Loucy (cell line): ENCODE measurements around the gene SAXO1.
"Not testable (repeated sequence)": the region's sequence is repeated elsewhere in the genome, so short reads cannot be mapped to it uniquely, and the experiment has no call there.

ENCODE experiments used
- H2AFZ ChIP-seq: fragments of 200-600 bp; sonication (generic); 2 replicates; pipeline ENCODE4 v1.6.0; 2016; ENCODE audit warnings: antibody characterized with exemption, mild to moderate bottlenecking, low read length, moderate library complexity
- H3F3A ChIP-seq: fragments of 200-600 bp; 2 replicates; pipeline ENCODE4 v1.6.0; 2016; ENCODE audit warnings: antibody characterized with exemption, low read depth, mild to moderate bottlenecking
- H3K27me3 ChIP-seq: fragments of 200-600 bp; sonication (generic); 2 replicates; pipeline ENCODE4 v1.6.1; 2014; ENCODE audit warnings: low read length, mild to moderate bottlenecking; ENCODE audit not compliant: insufficient read depth, poor library complexity, severe bottlenecking
- H3K36me3 ChIP-seq: fragments of 200-600 bp; sonication (generic); 2 replicates; pipeline ENCODE4 v1.6.1; 2016; ENCODE audit warnings: low read length; ENCODE audit not compliant: insufficient read depth
- H3K4me1 ChIP-seq: fragments of 200-600 bp; sonication (generic); 2 replicates; pipeline ENCODE4 v1.5.1; 2014; ENCODE audit warnings: low read length, mild to moderate bottlenecking; ENCODE audit not compliant: insufficient read depth, poor library complexity, severe bottlenecking
- H3K4me2 ChIP-seq: fragments of 200-600 bp; sonication (generic); 2 replicates; pipeline ENCODE4 v1.6.0; 2014; ENCODE audit warnings: antibody characterized with exemption, low read length, low read depth, mild to moderate bottlenecking; ENCODE audit not compliant: poor library complexity, severe bottlenecking
- H3K4me3 ChIP-seq: fragments of 200-600 bp; sonication (generic); 2 replicates; pipeline ENCODE4 v1.5.1; 2014; ENCODE audit warnings: low read length, mild to moderate bottlenecking, mixed read lengths; ENCODE audit not compliant: poor library complexity, severe bottlenecking
- H3K79me2 ChIP-seq: fragments of 200-600 bp; sonication (generic); 2 replicates; pipeline ENCODE4 v1.6.1; 2014; ENCODE audit warnings: low read length; ENCODE audit not compliant: insufficient read depth
- H3K9ac ChIP-seq: fragments of 200-600 bp; sonication (generic); 2 replicates; pipeline ENCODE4 v1.6.0; 2014; ENCODE audit warnings: mild to moderate bottlenecking, low read depth, low read length, moderate library complexity; ENCODE audit not compliant: poor library complexity, severe bottlenecking
- H3K9me2 ChIP-seq: fragments of 200-600 bp; sonication (generic); replicated peaks from 2 replicates; pipeline ENCODE4 v1.6.1; 2016; ENCODE audit warnings: low read depth, low read length, mixed read lengths
- H3K9me3 ChIP-seq: fragments of 200-600 bp; sonication (generic); 2 replicates; pipeline ENCODE4 v1.6.1; 2014; ENCODE audit warnings: mild to moderate bottlenecking, antibody characterized with exemption, low read length, low read depth; ENCODE audit not compliant: insufficient read depth
- H4K20me1 ChIP-seq: fragments of 200-600 bp; sonication (generic); 2 replicates; pipeline ENCODE4 v1.6.0; 2014; ENCODE audit warnings: antibody characterized with exemption, low read length, mild to moderate bottlenecking; ENCODE audit not compliant: insufficient read depth, poor library complexity, severe bottlenecking
- CTCF ChIP-seq: fragments of 200-600 bp; sonication (generic); conservative IDR thresholded peaks from 2 replicates; pipeline ENCODE4 v1.5.1; 2014; ENCODE audit warnings: mild to moderate bottlenecking, antibody characterized with exemption, low read length
- EZH2phosphoT487 ChIP-seq: fragments of 200-600 bp; IDR thresholded peaks from 2 replicates; pipeline ENCODE4 v1.6.1; 2018; ENCODE audit warnings: antibody characterized with exemption, mild to moderate bottlenecking, moderate library complexity, borderline replicate concordance

SAXO1 gene

GRCh38 chr9:18936094-18936871 lies 96.7 kb downstream of the SAXO1 start:
- no peaks in the 10 kb centered on the region for H3K79me2 ChIP-seq

GRCh38 chr9:18935541-18935940 lies 97.5 kb downstream of the SAXO1 start:
- Histone ChIP-seq H3K9ac (no peak overlapping the region), H3K4me3 (no peak overlapping the region), H3K4me1 (peaks cover 16% of the 10 kb centered on the region), H3K9me2 (no peaks in the 10 kb centered on the region), H3K79me2 (no peaks in the 10 kb centered on the region), H3K4me2 (peak overlapping the region; percentile 38), H3K36me3 (no peaks in the 10 kb centered on the region), H4K20me1 (no peaks in the 10 kb centered on the region), H3K9me3 (0 out of 2 replicates have a peak, but pooled peaks cover 4% of the 10 kb centered on the region), H3F3A (no peaks in the 10 kb centered on the region), H3K27me3 (no peaks in the 10 kb centered on the region), H2AFZ (no peak overlapping the region)
- TF ChIP-seq CTCF: no peak
- no peak for TF ChIP-seq EZH2phosphoT487

More at GRCh38 chr9:18936094-18936871, 96.7 kb downstream of the SAXO1 start:
- Histone ChIP-seq H3F3A (no peaks in the 10 kb centered on the region), H3K9me2 (no peaks in the 10 kb centered on the region), H3K4me1 (peaks cover 16% of the 10 kb centered on the region), H3K9me3 (0 out of 2 replicates have a peak, but pooled peaks cover 4% of the 10 kb centered on the region), H3K4me2 (peak overlapping the region; percentile 38), H3K9ac (no peak overlapping the region), H2AFZ (peak overlapping the region; percentile 3; the same call in 1 of the 2 replicates), H4K20me1 (no peaks in the 10 kb centered on the region), H3K4me3 (peak overlapping the region; percentile 6), H3K27me3 (no peaks in the 10 kb centered on the region), H3K36me3 (no peaks in the 10 kb centered on the region)
- TF ChIP-seq EZH2phosphoT487: no peak
- no peak for TF ChIP-seq CTCF

GRCh38 chr9:18930611-18931010 lies 102.4 kb downstream of the SAXO1 start:
- H3K36me3 ChIP-seq, H3K9ac ChIP-seq, H3K79me2 ChIP-seq, H3K4me2 ChIP-seq, H3K27me3 ChIP-seq, H3K4me1 ChIP-seq, H3K9me2 ChIP-seq, H3F3A ChIP-seq, H3K4me3 ChIP-seq, H2AFZ ChIP-seq, H3K9me3 ChIP-seq, H4K20me1 ChIP-seq: not testable (repeated sequence)

- Histone ChIP-seq H4K20me1 (no peaks in the 10 kb centered on the region), H3K4me1 (no peaks in the 10 kb centered on the region), H3K9me3 (no peaks in the 10 kb centered on the region), H3K79me2 (no peaks in the 10 kb centered on the region), H2AFZ (no peak overlapping the region), H3K9me2 (no peaks in the 10 kb centered on the region), H3K9ac (no peak overlapping the region), H3K4me2 (no peak overlapping the region), H3F3A (no peaks in the 10 kb centered on the region), H3K36me3 (no peaks in the 10 kb centered on the region), H3K27me3 (no peaks in the 10 kb centered on the region), H3K4me3 (no peak overlapping the region)
- TF ChIP-seq EZH2phosphoT487: no peak
- no peak for TF ChIP-seq CTCF
These were observed 104.3 kb downstream of the SAXO1 start for GRCh38 chr9:18928711-18929110.
